Measurements from ENCODE around the gene GNAO1.

The GNAO1 gene

GRCh38 chr16:56353054-56353921, 162.0 kb downstream of the GNAO1 start:
- DNase-seq: no peak

GRCh38 chr16:56354016-56354415, 162.7 kb downstream of the GNAO1 start:
- DNase-seq: no peak

- DNase-seq: no peak
Measured at GRCh38 chr16:56354746-56355145, 163.5 kb downstream of the GNAO1 start.

- no peak for DNase-seq
Measured at GRCh38 chr16:56355221-56355620, 163.9 kb downstream of the GNAO1 start.

GRCh38 chr16:56355786-56356275, 164.5 kb downstream of the GNAO1 start:
- no peak for DNase-seq

- peak; percentile 64 for DNase-seq
Measured at GRCh38 chr16:56356276-56357240, 165.3 kb downstream of the GNAO1 start.

GRCh38 chr16:56357241-56357764, 166.0 kb downstream of the GNAO1 start:
- DNase-seq: no peak

- no peak for DNase-seq
Measured at GRCh38 chr16:56357765-56358322, 166.6 kb downstream of the GNAO1 start.

GRCh38 chr16:56360117-56361008, 169.1 kb downstream of the GNAO1 start:
- no peak for DNase-seq

- DNase-seq: no peak
Measured at GRCh38 chr16:56362057-56362655, 170.9 kb downstream of the GNAO1 start.

GRCh38 chr16:56362706-56363105, 171.4 kb downstream of the GNAO1 start:
- DNase-seq: no peak

- no peak for DNase-seq
Measured at GRCh38 chr16:56363181-56363716, 172.0 kb downstream of the GNAO1 start.

- no peak for DNase-seq
Measured at GRCh38 chr16:56363781-56364565, 172.7 kb downstream of the GNAO1 start.

GRCh38 chr16:56364865-56365264, 173.6 kb downstream of the GNAO1 start:
- DNase-seq: no peak

- DNase-seq: no peak
Measured at GRCh38 chr16:56365552-56365951, 174.3 kb downstream of the GNAO1 start.

GRCh38 chr16:56366945-56367344, 175.7 kb downstream of the GNAO1 start:
- no peak for DNase-seq

- DNase-seq: no peak
Measured at GRCh38 chr16:56367764-56368163, 176.5 kb downstream of the GNAO1 start.

- DNase-seq: no peak
Measured at GRCh38 chr16:56368545-56368944, 177.3 kb downstream of the GNAO1 start.

- no peak for DNase-seq
Measured at GRCh38 chr16:56369202-56369601, 177.9 kb downstream of the GNAO1 start.

- no peak for DNase-seq
Measured at GRCh38 chr16:56370185-56370874, 179.0 kb downstream of the GNAO1 start.

All from CD4-positive, alpha-beta T cell treated with Interleukin-17A for 1 hour (primary cell).